GM21381 (cell line): Measurements from ENCODE around the gene FRYL.
"Not testable (repeated sequence)": the region's sequence is repeated elsewhere in the genome, so short reads cannot be mapped to it uniquely, and the experiment has no call there.

ENCODE experiments used
- ATAC-seq: cut with Tn5 transposase; IDR thresholded peaks from one replicate; pipeline ENCODE4 v1.9.1; 2021; ENCODE audit warnings: mild to moderate bottlenecking, moderate library complexity; ENCODE audit not compliant: unreplicated experiment

The FRYL gene

GRCh38 chr4:48748949-48749596 lies 31.0 kb downstream of the FRYL start:
- ATAC-seq: no peak

DNA sequence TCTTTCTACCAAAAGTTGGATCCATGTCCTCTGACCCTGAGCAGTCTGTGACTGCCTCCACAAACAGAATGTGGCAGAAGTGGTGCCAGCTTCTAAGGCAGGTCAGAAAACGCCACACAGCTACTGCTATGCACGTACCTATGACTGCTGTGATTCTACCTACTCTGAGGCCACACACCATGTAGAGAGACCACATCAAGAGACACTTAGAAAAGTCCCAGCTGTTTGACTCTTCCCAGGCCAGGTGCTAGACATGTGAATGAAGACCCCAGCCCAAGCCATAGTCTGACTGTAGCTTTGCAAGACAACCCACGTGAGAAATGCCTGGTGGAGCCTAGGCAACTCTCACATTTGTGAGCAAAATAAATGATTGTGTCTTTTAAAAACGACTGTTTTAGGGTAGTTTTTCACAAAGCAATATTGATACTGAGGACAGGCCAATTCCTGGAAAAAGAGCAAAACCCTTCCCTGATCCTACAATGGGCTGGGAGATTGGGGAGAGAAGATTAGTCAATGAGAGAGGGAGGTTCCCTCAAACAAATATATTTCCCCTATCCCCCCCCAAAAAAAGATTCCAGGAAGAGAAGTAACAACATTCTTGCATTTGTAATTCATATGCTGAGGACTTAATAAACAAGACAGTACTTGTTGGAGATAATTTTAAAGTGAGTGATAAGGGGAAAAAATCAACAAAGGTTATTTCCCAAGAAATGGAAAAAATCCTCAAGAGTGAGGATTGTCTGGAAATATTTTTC lies 33.3 kb downstream of the FRYL start:
- no peak for ATAC-seq

DNA sequence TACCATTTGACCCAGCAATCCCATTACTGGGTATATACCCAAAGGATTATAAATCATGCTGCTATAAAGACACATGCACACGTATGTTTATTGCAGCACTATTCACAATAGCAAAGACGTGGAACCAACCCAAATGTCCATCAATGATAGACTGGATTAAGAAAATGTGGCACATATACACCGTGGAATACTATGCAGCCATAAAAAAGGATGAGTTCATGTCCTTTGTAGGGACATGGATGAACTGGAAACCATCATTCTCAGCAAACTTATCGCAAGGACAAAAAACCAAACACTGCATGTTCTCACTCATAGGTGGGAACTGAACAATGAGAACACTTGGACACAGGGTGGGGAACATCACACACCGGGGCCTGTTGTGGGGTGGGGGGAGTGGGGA lies 34.9 kb downstream of the FRYL start:
- ATAC-seq: not testable (repeated sequence)

DNA sequence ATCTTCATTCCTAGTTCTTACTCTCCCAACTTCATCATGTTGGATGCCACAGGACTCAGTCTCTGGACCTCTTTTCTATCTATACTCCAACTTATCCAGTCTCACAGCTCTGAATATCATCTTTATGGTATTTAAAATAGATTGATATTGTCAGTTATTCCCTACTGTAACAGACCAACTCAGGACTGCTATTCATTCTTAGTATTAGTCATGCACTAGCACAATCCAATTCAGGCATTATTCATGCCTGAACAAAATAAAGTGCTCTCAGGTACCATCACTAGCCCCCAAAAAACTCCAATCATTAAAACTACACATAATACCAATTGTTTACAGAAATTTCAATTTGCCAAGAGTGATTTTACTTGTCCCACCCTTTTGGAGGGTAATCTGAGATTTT lies 37.7 kb downstream of the FRYL start:
- ATAC-seq: no peak

DNA sequence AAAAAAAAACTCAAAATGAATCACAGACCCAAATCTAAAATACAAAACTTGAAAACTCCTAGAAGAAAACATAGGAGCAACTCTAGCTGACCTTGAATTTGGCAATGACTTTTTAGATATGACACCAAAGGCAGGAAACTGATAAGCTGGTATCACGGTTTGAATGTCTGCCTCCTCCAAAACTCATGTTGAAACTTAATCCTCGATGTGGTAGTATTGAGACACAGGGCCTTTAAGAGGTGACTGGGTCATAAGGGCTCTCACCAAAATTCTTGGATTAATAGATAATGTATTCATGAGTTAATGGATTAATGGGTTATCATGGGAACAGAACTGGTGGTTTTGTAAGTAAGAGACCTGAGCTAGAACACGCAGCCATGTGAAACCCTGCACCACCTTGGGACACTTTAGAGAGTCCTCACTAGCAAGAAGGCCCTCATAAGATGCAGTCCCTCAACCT lies 40.5 kb downstream of the FRYL start:
- ATAC-seq: peak; percentile 65

DNA sequence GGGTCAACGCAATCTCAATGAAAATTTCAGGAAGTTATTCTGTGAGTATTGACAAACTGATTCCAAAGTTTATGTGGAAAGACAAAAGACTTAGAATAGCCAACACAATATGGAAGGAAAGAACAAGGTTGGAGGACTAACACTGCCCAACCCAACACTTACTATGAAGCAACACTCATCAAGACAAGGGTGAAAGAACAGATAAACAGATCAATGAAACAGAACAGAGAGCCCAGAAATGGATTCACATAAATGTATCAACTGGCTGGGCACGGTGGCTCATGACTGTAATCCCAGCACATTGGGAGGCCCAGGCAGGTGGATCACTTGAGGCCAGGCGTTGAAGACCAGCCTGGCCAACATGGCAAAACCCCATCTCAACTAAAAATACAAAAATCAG lies 41.2 kb downstream of the FRYL start:
- ATAC-seq: no peak

GRCh38 chr4:48728906-48729496 lies 51.1 kb downstream of the FRYL start:
- not testable (repeated sequence) for ATAC-seq

GRCh38 chr4:48727666-48728459 lies 52.2 kb downstream of the FRYL start:
- no peak for ATAC-seq

GRCh38 chr4:48725414-48725813 lies 54.7 kb downstream of the FRYL start:
- ATAC-seq: no peak

DNA sequence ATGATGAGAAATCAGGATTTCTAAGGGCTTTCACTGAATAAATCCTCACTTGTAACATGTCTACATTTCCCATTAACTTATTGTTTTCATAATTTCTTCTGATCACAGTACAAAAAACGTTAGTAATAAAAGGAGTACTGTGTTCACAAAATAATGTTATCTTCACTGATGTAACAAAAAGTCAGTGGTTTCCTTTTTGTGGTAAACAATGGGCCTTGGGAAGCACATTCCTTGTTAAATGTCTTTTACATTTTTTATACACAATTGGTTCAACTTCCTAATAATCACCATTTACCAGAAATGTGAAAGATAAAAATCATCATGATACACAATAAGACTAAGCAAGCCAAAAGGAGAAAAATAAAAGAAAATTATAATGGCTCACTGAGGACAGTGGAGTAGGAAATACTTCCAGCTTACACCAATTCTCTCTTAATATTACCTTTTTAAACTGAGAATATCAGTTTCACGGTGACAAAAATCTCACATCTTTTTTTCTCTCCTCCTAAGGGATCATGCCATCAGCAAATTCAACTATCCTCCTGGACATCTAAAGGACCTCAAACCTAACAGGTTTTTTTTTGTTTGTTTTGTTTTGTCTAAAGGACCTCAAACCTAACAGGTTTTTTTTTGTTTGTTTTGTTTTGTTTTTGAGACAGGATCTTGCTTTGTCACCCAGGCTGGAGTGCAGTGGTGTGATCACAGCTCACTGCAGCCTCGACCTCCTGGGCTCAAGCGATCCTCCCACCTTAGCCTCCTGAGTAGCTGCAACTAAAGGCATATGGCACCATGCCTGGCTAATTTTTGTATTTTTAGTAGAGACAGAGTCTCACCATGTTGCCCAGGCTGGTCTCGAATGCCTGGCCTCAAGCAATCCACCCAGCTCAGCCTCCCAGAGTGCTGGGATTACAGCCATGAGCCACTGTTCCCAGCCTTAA lies 57.3 kb downstream of the FRYL start:
- no peak for ATAC-seq

DNA sequence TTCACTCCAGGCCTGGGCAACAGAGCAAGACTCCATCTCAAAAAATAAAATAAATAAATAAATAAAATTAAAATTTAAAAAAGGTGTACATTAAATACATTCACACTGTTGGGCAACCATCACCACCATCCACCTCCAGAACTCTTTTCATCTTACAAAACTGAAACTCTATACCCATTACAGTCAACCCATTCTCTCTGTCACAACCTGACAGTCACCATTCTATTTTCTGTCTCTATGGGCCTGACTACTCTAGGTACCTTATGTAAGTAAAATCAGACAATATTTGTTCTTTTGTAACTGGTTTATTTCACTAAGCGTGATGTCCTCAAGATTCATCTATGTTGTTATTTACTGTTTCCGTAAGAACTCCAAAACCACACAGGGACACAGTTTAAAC lies 59.6 kb downstream of the FRYL start:
- no peak for ATAC-seq

DNA sequence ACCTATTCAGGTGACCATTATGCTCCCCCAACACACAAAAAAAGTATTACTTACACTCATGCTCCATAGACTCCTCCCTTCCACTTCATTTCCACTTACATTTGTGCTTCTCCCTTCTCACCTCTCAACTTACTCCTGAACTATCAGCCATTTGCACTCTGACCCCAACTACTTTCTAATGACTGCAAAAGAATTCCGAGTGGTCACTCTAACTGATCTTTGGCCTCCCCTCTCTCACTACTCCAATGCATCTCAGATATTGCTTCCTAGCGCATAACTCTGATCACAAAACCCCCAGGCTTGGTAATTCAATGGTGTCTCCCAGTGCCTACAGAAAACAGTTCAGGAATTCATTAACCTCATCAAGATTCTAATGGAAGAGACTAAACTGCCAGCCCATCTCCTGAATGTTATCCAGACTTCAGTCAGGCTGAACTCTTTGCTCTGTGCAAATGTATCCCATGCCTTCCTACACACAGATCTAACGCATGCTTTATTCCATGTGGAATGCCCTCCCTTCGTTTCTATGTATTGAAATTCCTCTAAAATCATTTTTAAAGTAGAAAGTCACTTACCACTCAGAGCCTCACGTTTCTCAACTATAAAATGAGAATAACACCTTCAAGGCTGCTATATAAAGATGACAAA lies 61.1 kb downstream of the FRYL start:
- ATAC-seq: no peak

DNA sequence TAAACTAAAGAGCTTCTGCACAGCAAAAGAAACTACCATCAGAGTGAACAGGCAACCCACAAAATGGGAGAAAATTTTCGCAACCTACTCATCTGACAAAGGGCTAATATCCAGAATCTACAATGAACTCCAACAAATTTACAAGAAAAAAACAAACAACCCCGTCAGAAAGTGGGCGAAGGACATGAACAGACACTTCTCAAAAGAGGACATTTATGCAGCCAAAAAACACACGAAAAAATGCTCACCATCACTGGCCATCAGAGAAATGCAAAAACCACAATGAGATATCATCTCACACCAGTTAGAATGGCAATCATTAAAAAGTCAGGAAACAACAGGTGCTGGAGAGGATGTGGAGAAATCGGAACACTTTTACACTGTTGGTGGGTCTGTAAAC lies 63.8 kb downstream of the FRYL start:
- not testable (repeated sequence) for ATAC-seq

DNA sequence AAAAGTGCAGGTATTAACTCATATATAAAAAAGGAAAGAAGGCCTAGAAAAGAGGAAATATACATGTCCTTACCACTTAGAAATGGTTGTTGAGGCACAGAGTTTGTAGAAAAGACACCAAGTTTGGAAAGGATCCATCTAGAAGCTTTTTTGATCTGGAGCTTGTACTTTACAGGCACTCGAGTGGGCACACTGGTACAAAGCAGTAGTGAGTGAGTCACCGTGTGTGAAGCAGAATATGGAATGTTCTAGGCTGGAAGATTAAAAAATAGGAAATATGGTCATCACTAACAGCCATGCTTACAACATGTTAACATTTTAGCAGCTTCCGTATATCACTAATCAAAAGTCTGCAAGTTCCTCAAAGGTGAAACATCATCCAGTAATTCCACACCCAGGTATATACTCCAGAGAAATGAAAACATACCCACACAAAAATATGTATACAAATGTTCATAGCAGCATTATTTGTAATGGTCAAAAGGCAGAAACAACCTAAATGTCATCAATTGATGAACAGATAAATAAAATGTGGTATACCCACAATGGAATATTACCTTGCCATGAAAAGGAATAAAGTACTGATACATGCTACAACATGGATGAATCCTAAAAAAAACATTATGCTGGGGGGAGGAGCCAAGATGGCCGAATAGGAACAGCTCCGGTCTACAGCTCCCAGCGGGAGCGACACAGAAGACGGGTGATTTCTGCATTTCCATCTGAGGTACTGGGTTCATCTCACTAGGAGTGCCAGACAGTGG lies 69.5 kb downstream of the FRYL start:
- no peak for ATAC-seq

- ATAC-seq: no peak
Measured at GRCh38 chr4:48709901-48710300, 70.2 kb downstream of the FRYL start.

DNA sequence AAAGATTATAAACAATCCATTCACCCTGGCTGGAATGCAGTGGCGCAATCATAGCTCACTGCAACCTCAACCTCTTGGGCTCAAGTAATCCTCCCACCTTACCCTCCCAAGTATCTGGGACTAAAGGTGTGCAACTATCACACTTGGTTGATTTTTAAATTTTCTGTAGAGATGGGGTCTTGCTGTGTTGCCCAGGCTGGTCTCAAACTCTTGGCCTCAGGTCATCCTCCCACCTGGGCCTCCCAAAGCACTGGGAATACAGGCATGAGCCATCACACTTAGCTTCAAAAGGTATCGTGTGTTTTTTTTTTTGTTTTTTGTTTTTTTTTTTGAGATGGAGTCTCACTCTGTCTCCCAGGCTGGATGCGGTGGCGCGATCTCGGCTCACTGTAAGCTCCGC lies 71.5 kb downstream of the FRYL start:
- no peak for ATAC-seq

DNA sequence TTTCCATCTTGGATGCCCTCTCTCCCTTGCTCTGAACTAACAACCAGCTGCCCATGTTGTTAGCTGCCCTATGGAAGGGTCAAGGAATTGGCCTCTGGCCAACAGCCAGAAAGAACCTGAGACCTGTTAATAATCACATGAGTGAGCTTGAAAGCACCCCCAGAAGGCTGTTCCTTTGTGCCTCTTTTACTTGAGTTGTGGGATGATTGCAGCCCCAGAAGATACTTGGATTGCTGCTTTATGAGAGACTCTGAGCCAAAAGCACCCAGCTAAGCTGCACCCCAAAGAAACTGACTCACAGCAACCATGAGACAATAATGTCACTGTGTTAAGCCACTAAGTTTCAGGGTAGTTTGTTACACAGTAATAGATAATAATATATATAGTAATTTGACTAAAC lies 73.3 kb downstream of the FRYL start:
- ATAC-seq: no peak

- ATAC-seq: no peak
Measured at GRCh38 chr4:48705609-48706008, 74.5 kb downstream of the FRYL start.
